HG02588 (cell line): ENCODE measurements around the gene SEZ6L2.
"Not testable (repeated sequence)": the region's sequence is repeated elsewhere in the genome, so short reads cannot be mapped to it uniquely, and the experiment has no call there.

Experiments used
- ATAC-seq: cut with Tn5 transposase; IDR thresholded peaks from one replicate; pipeline ENCODE4 v1.9.1; 2021; ENCODE audit warnings: mild to moderate bottlenecking, moderate library complexity; ENCODE audit not compliant: unreplicated experiment

The SEZ6L2 gene

GRCh38 chr16:29891525-29892457, 7.6 kb downstream of the SEZ6L2 start:
- no peak for ATAC-seq

DNA sequence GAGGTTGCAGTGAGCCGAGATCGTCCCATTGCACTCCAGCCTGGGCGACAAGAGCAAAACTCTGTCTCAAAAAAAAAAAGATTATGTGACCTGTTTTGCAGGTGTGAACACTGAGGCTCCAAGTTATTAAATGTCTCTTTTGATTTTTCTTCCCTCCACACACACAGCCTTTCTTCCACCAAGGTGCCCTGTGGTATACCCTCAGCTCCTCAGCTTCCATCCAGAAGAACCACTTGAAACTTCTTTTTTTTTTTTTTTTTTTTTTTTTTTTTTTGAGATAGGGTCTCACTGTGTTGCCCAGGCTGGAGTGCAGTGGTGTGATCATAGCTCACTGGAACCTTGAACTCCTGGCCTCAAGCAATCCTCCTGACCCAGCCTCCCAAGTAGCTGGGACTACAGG, 10.0 kb downstream of the SEZ6L2 start:
- not testable (repeated sequence) for ATAC-seq

GRCh38 chr16:29883987-29884386, 15.4 kb downstream of the SEZ6L2 start:
- no peak for ATAC-seq

DNA sequence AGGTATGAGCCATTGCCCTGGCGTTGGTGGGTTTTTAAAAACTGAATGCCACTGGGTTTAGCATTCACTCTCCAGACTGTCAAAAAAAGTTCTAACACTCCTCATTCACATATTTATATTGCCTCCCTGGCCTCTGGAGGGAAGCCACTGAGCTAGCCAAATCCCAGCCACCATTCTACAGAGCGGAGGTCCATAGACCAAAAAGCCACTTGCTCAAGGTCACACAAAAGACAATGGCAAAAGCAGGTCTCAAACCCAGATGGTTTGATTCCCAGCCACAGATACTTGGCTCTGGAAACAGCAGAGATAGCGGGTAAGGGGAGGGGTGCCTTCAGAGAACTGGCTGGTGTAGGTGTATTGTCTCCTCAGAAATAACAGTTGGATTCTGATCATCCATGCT, 18.3 kb downstream of the SEZ6L2 start:
- ATAC-seq = no peak

DNA sequence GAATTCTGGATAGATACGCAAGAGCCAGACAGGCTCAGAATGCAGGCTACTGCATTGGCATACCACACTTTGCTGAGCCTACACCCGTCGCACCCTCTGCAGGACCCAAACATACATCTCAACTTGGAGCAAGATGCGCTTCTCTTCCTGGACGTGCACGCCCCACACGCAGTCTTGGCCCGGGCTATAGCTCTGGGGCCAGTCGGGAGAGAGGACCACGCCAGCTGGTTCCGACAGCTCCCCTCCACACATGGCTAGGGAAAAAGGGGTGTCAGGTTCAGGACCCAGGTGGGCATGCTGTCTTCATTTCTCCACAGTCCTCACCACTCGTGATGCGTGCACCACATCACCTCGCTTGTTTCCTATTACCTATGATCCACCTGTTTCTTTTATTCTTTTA, 21.2 kb downstream of the SEZ6L2 start:
- ATAC-seq = no peak

GRCh38 chr16:29877266-29877961, 21.9 kb downstream of the SEZ6L2 start:
- peak; percentile 47 for ATAC-seq

DNA sequence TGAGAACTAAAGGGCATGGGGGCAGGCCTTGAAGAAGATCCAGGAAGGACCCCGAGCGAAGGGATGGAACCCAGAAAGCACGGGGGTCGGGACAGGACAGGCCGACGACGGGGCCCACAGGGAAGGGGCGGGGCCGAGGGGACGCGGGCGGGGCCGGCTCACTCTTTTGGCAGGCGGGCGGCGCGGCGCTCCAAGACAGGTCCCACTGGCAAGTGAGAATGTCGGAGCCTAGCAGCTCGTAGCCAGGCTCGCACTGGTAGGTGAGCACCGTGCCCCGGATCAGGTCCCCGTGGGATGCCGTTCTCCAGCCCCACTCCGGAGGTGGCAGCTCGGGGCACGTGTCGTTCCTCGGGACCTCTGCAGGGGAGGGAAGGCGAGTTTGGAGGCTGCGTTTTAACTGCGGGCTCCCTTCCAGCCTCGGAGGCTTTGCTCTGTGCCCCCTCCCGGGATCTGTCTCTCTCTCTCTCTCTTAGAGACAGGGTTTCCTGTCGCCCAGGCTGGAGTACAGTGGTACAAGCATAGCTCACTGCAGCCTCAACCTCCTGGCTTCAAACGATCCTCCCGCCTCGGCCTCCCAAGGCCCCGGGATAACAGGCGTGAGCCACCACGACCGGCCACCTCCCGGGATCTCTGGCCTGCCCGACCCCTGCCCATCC, 22.6 kb downstream of the SEZ6L2 start:
- ATAC-seq = no peak

GRCh38 chr16:29876217-29876593, 23.1 kb downstream of the SEZ6L2 start:
- no peak for ATAC-seq

GRCh38 chr16:29875206-29875605, 24.1 kb downstream of the SEZ6L2 start:
- ATAC-seq = no peak

- ATAC-seq = no peak
Measured at GRCh38 chr16:29873319-29873718, 26.0 kb downstream of the SEZ6L2 start.

- no peak for ATAC-seq
Measured at GRCh38 chr16:29871822-29872546, 27.4 kb downstream of the SEZ6L2 start.

DNA sequence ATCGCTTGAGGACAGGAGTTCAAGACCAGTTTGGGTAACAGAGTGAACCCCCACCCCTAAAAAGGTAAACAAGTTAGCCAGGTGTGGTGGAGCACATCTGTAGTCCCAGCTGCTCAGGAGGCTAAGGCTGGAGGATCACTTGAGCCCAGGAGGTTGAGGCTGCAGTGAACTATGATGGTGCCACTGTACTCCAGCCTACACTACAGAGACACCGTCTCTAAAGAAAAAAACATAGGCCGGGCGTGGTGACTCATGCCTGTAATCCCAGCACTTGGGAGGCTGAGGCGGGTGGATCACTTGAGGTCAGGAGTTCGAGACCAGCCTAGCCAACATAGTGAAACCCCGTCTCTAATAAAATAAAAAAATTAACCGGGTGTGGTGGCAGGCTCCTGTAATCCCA, 30.3 kb downstream of the SEZ6L2 start:
- not testable (repeated sequence) for ATAC-seq

GRCh38 chr16:29868396-29869009, 30.8 kb downstream of the SEZ6L2 start:
- no peak for ATAC-seq

GRCh38 chr16:29864205-29864604, 35.1 kb downstream of the SEZ6L2 start:
- no peak for ATAC-seq

DNA sequence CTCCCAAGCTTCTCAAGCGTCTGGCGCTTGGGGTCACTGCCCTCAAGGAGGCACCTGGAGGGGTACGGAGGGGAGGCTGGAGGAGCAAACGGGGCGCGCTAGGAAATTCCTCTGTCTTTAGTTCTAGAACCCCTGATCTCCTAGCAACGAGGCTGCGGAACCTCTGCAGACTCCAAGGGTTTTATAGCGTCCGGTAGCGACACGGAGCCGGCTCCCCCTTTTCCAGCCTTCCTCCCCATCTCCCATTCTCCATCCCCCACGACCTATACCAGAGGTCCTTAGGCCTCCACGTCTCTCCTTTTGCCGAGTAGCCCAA, 35.7 kb downstream of the SEZ6L2 start:
- ATAC-seq = no peak

- ATAC-seq = peak; percentile 92
Measured at GRCh38 chr16:29862884-29863668, 36.3 kb downstream of the SEZ6L2 start, which contains the start of gene CDIPT. Gene CDIPT, minus strand, starts transcription at chr16:29863226. Its CDS starts 369 bp downstream, at chr16:29862857.

- ATAC-seq = no peak
Measured at GRCh38 chr16:29862383-29862883, 36.9 kb downstream of the SEZ6L2 start.

- ATAC-seq = no peak
Measured at GRCh38 chr16:29860218-29860617, 39.1 kb downstream of the SEZ6L2 start.

DNA sequence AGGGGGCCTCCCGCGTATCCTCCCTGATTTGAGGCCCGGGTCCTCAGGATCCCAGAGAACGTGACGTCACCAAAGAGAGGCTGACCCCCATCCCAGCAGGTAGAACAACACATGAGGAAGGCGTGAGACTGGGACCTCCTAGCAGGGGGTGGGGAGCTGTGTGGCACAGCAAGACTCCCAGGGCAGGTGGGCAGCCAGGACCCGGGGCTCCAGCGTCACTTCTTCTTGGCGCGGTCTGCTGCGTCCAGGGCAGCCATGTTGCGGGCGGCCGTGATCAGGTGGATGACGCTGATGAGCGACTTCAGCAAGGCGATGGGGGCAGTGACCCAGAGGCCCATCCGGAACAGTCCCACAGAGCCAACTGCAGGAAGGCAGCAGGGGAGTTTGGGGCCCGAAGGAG, 40.4 kb downstream of the SEZ6L2 start:
- ATAC-seq = no peak
